Osteoblast (primary cell): Measurements from ENCODE around the gene GRB10. TPM values are rescaled to one million over a fixed set of nuclear protein-coding genes. Genes with fewer than 3 reads are reported as not detected.

Experiments used
- DNase-seq: peaks from one replicate; pipeline ENCODE4 v3.0.0; 2011; ENCODE audit warnings: low spot score, mixed read lengths; ENCODE audit not compliant: insufficient read length; ENCODE audit errors: missing footprints
- H2AFZ ChIP-seq: 2 replicates; pipeline ENCODE4 v1.6.0; 2011; ENCODE audit warnings: mild to moderate bottlenecking, low read length
- H3K27ac ChIP-seq: 2 replicates; pipeline ENCODE4 v1.5.1; 2011; ENCODE audit warnings: mild to moderate bottlenecking, low read depth, low read length, moderate library complexity
- H3K27me3 ChIP-seq: 2 replicates; pipeline ENCODE4 v1.6.0; 2012; ENCODE audit warnings: mild to moderate bottlenecking, control low read depth, inconsistent platforms, low read length, moderate library complexity; ENCODE audit not compliant: insufficient read depth
- H3K36me3 ChIP-seq: 2 replicates; pipeline ENCODE4 v1.5.1; 2011; ENCODE audit warnings: mild to moderate bottlenecking, low read length, control low read depth, moderate library complexity; ENCODE audit not compliant: insufficient read depth
- H3K4me1 ChIP-seq: 2 replicates; pipeline ENCODE4 v1.5.1; 2011; ENCODE audit warnings: mild to moderate bottlenecking, low read length, control low read depth, moderate library complexity; ENCODE audit not compliant: insufficient read depth
- H3K4me2 ChIP-seq: 2 replicates; pipeline ENCODE4 v1.6.0; 2011; ENCODE audit warnings: mild to moderate bottlenecking, low read length; ENCODE audit not compliant: insufficient read depth
- H3K4me3 ChIP-seq: fragments of 200-600 bp; sonication (generic); 3 replicates; pipeline ENCODE4 v1.5.1; 2012; ENCODE audit warnings: mild to moderate bottlenecking, low read length, inconsistent platforms; ENCODE audit not compliant: insufficient read depth
- H3K79me2 ChIP-seq: 2 replicates; pipeline ENCODE4 v1.6.0; 2012; ENCODE audit warnings: mild to moderate bottlenecking, low read length, control low read depth, inconsistent platforms; ENCODE audit not compliant: insufficient read depth
- H3K9me3 ChIP-seq: 2 replicates; pipeline ENCODE4 v1.5.1; 2011; ENCODE audit warnings: low read depth, low read length, control low read depth
- H4K20me1 ChIP-seq: 2 replicates; pipeline ENCODE4 v1.6.0; 2012; ENCODE audit warnings: mild to moderate bottlenecking, low read length, control low read depth; ENCODE audit not compliant: insufficient read depth
- total RNA-seq: library from RNA; depleted of rRNA; stranded (reverse); fragments of >200 nt; gene quantifications from 2 replicates; pipeline ENCODE4 v1.2.3, GENCODE V29; 2012
- TF ChIP-seq, protein P1 (sequence below): IDR thresholded peaks from 2 replicates; pipeline ENCODE4 v1.5.1; 2011; ENCODE audit warnings: mild to moderate bottlenecking, low read depth, low read length, moderate library complexity; ENCODE audit errors: extremely low read depth

Gene GRB10
- total RNA-seq, 1 donor = 62.6 TPM

DNA sequence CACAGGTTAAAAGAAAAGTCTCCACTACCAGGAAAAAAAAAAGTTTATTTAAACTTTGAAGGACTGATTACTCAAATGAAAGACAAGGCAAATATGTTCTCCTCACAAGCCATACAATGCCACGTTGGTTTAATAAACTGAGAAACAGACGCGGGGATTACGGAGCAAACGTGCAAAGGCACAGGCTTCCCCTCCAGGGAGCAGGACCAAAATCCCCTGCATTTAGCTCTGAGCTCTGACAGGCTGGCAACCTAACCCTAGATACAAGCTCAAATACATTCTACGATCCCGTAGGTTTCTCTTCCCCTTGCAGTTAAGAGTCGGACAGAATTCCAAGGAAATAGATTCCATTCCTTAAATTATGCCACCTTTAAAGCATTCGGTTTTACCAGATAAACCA is 7.7 kb upstream of the GRB10 start:
- no peaks in the 10 kb centered on the region for H3K36me3 ChIP-seq
- no peak overlapping the region for H3K4me3 ChIP-seq
- H3K4me2 ChIP-seq = peak overlapping the region; percentile 84
- peaks cover 46% of the 10 kb centered on the region for H4K20me1 ChIP-seq
- peaks cover 69% of the 10 kb centered on the region for H3K79me2 ChIP-seq
- H3K27ac ChIP-seq = no peak overlapping the region
- H2AFZ ChIP-seq = no peak overlapping the region
- H3K27me3 ChIP-seq = no peaks in the 10 kb centered on the region
- TF ChIP-seq, protein P1, sequence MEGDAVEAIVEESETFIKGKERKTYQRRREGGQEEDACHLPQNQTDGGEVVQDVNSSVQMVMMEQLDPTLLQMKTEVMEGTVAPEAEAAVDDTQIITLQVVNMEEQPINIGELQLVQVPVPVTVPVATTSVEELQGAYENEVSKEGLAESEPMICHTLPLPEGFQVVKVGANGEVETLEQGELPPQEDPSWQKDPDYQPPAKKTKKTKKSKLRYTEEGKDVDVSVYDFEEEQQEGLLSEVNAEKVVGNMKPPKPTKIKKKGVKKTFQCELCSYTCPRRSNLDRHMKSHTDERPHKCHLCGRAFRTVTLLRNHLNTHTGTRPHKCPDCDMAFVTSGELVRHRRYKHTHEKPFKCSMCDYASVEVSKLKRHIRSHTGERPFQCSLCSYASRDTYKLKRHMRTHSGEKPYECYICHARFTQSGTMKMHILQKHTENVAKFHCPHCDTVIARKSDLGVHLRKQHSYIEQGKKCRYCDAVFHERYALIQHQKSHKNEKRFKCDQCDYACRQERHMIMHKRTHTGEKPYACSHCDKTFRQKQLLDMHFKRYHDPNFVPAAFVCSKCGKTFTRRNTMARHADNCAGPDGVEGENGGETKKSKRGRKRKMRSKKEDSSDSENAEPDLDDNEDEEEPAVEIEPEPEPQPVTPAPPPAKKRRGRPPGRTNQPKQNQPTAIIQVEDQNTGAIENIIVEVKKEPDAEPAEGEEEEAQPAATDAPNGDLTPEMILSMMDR = no peak
- no peak for DNase-seq
- no peaks in the 10 kb centered on the region for H3K9me3 ChIP-seq
- H3K4me1 ChIP-seq = peaks cover 12% of the 10 kb centered on the region

GRCh38 chr7:50788382-50788781 is 5.7 kb upstream of the GRB10 start:
- Histone ChIP-seq H3K4me3 (no peak overlapping the region), H4K20me1 (peaks cover 66% of the 10 kb centered on the region), H2AFZ (no peak overlapping the region), H3K9me3 (no peaks in the 10 kb centered on the region), H3K27me3 (no peaks in the 10 kb centered on the region), H3K36me3 (no peaks in the 10 kb centered on the region), H3K79me2 (peaks cover 89% of the 10 kb centered on the region), H3K27ac (no peak overlapping the region), H3K4me2 (no peak overlapping the region), H3K4me1 (peaks cover 12% of the 10 kb centered on the region)
- DNase-seq = no peak
- TF ChIP-seq, protein P1 = no peak

DNA sequence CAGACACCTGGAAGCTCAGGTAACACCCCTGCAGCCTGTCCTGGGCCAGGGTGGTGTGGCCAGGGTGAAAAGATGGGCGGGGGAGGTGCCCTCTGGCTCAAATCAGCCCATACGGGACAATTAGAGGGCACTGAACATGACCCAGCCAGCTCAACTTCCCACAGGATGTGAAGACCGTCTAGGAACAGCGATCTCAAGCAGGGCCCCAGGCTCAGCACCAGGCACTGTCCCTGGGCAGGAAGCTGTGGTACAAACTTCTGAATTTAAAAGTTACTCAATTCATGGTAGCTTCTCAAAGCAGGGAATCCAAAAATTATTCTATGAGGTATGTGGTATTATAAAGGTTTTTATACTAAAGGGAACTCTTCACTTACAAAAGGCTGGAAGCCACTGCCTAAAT is 5.1 kb upstream of the GRB10 start:
- DNase-seq = no peak
- H3K79me2 ChIP-seq = peaks cover 94% of the 10 kb centered on the region
- peaks cover 71% of the 10 kb centered on the region for H4K20me1 ChIP-seq
- H3K4me1 ChIP-seq = peaks cover 16% of the 10 kb centered on the region
- TF ChIP-seq, protein P1 = no peak
- no peak overlapping the region for H3K4me2 ChIP-seq
- no peaks in the 10 kb centered on the region for H3K36me3 ChIP-seq
- no peaks in the 10 kb centered on the region for H3K9me3 ChIP-seq
- no peak overlapping the region for H3K4me3 ChIP-seq
- H2AFZ ChIP-seq = no peak overlapping the region
- no peak overlapping the region for H3K27ac ChIP-seq
- H3K27me3 ChIP-seq = no peaks in the 10 kb centered on the region

GRCh38 chr7:50785346-50785745 is 2.6 kb upstream of the GRB10 start:
- H3K27me3 ChIP-seq = no peaks in the 10 kb centered on the region
- DNase-seq = no peak
- H4K20me1 ChIP-seq = peaks cover 79% of the 10 kb centered on the region
- TF ChIP-seq, protein P1 = no peak
- no peak overlapping the region for H2AFZ ChIP-seq
- H3K36me3 ChIP-seq = no peaks in the 10 kb centered on the region
- peaks cover 6% of the 10 kb centered on the region for H3K4me1 ChIP-seq
- peaks cover 96% of the 10 kb centered on the region for H3K79me2 ChIP-seq
- H3K27ac ChIP-seq = no peak overlapping the region
- H3K4me3 ChIP-seq = no peak overlapping the region
- H3K4me2 ChIP-seq = no peak overlapping the region
- no peaks in the 10 kb centered on the region for H3K9me3 ChIP-seq
